HG02938 (cell line): ENCODE results near the gene SREBF2.
"Not testable (repeated sequence)": the region's sequence is repeated elsewhere in the genome, so short reads cannot be mapped to it uniquely, and the experiment has no call there.

ENCODE experiments used
- ATAC-seq: cut with Tn5 transposase; IDR thresholded peaks from one replicate; pipeline ENCODE4 v1.9.1; 2021; ENCODE audit warnings: mild to moderate bottlenecking, moderate library complexity; ENCODE audit not compliant: unreplicated experiment

The SREBF2 gene

DNA sequence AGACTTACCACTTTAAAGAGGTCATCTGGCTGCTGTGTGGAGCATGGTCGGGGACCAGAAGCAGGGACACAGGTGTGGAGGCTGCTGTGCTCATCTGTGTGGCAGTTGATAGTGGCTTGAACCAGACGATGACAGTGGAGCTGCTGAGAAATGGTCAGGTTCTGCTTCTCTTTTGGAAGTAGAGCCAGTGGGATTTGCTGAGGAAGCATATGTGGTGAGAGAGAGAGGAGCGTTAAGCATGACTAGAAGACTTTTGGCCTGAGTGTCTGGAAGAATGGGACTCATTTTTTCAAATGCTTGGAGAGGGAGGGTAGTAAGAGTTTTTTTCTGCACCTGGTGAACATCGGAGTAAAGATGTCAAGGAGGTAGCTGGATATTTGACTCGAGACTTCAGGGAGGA lies 12.5 kb upstream of the SREBF2 start:
- no peak for ATAC-seq

DNA sequence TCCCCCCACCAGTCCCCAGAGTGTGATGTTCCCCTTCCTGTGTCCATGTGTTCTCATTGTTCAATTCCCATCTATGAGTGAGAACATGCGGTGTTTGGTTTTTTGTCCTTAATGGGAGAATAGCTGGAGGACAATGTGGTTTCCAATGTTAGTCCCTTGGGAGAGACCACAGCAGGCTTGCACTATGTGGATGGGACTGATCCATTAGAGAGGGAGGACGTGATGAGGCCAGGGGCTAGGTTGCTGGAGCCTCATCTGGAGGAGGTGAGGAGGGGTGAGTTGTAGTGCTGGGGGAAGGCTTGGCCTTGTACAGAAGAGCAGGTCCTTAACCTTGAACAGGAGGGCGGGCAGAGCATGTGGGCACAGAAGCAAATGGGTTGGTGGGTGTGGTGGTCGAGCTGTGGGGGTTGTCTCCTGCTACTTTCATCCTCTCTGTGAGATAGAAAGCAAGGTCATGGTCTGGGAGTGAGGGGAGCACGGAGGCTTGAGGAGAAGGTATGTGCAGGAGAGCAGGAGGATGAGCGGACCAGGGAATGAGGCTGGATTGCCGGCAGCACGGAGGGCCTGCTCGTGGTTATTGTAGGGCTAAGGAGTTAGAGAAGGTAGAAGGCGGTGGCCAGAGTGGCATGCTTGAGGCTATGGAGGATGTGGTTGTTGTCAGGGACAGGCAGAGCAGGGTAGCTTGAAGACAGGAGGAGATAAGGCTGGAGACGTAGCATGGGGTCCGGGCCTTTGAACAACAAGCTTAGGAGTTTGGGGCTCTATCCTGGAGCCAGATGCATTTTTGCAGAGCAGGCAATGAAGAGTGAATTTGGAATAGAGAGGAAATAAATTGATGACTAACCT lies 11.2 kb upstream of the SREBF2 start:
- no peak for ATAC-seq

DNA sequence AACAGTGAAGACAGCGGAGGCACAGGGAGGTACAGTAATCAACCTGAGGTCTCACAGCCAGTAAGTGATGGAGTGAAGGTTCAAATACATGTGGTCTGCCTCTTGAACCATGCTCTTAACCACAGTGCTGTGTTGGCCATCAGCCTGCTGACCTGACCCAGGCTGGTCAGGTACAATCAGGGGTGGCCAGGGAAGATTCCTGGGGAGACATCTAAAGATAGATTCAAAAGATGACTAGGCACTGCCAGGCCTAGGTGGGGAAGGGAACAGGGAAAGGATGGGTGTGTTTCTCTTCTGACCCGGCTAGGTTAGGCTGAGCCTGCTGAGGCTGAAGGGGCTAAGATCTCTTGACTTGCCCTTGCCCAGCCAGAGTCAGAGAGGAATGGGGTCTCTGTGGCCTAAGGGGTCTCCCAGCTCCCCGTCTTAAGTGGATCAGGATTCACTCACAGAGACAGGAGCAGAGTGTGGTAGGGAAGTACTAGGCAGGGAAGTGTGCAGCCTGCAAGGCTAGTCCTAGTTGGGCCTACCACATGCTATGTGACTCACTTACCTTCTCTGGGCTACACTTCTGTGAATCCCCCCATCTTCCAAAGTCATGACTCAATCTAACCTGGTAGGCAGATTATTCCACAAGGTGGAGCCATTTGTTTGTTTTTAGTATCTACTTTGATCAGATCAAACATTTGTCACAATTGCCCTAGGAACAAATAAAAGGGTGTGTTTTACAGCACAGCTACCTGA lies 10.4 kb upstream of the SREBF2 start:
- ATAC-seq = no peak

DNA sequence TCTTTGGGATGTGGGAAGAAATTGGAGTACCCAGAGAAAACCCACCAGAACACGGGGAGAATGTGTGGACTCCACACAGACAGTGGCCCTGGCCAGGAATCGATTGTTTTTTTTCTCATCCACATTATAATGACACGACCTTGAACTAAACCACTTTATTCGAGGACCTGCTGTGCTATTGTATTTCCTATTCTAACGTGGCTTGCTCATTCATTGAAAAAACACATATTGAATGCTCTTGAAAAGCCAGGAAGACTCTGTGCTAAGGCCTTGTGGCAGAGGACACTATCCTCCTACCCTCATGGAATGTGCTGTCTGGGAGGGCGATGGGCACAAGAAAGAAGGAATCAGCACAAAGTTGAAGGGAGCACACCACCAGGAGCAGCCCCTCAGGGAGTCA lies 9.1 kb upstream of the SREBF2 start:
- ATAC-seq = no peak

DNA sequence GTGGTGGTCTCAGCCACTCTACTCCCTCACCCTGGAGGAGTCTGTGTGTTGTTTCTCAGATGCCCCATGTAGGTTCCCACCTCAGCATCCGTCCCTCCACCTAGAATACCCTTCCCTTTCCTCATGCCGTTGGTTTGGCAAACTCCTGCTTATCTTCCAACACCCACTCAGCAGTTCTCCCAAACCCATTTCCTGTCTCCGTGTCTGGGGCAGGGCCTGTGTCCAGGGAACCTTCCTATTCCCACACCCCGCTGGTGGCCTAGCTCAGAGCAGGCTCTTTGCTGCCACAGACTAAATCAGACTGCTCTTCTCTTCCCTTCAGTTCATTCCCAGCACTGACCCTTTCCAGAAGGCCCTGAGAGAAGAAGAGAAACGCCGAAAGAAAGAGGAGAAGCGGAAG lies 7.5 kb upstream of the SREBF2 start:
- no peak for ATAC-seq

DNA sequence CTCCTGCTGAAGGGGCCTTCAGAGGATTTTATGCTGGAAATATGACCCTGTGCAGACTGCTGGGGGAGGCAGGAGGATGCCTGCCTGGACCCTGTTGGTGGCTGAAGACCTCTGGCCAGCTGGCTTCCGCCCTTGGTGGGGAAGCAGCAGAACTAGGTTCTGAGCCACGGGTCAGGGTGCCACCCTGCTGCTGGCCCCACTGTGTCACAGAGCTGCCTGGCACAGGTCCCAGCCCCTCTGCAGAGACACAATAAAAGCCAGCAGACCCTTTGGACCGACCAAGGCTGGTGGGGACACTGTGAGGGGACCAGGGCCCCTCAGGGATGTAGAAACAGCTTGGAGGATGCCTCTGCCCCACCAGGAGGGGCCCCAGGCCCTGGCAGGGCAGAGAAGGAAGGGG lies 6.9 kb upstream of the SREBF2 start:
- ATAC-seq = no peak

- ATAC-seq = no peak
These were observed 6.2 kb upstream of the SREBF2 start for GRCh38 chr22:41826430-41827383.

DNA sequence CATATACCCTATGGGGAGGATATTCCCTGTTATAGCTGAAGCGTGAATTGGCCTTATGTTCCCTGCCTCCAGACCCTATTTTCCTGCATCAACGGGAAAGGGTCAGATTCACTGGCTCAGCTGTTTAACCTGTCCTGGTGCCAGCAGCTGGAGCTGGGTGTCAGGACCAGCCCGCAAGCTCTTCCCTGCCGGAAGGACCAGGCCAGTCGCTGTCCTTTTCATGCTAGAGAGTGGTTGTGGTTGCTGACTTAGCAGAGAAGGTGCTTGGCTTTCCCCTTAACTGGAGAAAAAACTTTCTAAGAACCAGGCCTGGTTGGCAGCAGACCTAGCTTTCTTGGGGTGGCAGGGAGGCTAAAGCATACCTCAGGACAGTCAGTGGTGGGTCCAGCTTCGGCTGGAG lies 5.2 kb upstream of the SREBF2 start:
- no peak for ATAC-seq

DNA sequence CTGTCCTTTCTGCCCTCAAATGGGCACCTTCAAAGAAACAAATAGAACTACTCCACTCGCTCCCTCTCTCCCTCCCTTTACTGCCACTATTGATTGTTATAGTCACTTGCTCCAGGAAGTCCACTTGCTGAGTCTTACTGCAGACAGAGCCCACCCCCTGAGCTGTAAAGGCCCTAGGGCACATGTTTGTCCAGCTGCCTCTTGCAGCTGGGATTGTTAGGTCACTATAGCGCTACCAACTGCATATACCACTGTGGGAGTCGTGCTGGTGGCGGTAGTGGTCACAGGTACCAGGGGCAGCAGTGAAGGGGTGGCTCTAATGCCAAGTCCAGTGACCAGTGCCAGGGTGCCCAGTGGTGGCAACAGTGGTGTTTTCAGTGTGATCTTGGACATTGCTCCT lies 4.4 kb upstream of the SREBF2 start:
- no peak for ATAC-seq

DNA sequence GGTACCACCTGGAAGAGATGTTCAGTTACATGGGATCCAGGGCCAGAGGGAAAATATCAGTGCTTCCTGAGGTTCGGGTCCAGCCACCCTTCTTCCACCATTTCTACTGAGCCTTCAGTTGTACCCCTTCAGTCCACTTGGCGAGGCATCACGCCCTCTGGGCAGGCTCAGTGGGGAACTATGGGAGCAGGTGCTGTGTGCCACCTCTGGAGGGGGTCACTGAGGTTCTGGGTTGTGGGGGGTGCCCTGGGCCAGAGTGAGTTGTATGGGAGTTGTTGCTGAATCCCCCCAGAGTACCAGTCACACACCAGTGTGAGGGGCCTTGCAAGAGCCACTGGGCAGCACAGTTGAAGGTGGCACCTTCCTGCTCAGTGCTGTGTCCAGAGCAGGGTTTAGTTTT lies 2.7 kb upstream of the SREBF2 start:
- ATAC-seq = no peak

DNA sequence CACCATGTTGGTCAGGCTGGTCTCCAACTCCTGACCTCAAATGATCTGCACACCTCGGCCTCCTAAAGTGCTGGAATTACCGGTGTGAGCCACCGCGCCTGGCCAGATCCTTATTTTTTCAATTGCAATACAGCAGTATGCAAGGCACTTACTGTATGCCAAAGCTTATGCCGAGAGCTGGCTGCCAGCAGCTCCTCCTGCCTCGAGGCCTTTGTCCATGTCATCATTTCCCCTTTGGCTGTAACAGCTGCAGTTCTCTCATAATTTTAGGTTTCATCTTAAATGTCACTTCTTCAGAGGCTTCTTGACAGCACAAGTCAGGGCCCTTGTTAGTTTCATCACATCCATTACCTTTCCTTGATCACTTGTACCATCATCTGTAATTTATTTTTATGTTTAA lies 1.5 kb upstream of the SREBF2 start:
- ATAC-seq = no peak

DNA sequence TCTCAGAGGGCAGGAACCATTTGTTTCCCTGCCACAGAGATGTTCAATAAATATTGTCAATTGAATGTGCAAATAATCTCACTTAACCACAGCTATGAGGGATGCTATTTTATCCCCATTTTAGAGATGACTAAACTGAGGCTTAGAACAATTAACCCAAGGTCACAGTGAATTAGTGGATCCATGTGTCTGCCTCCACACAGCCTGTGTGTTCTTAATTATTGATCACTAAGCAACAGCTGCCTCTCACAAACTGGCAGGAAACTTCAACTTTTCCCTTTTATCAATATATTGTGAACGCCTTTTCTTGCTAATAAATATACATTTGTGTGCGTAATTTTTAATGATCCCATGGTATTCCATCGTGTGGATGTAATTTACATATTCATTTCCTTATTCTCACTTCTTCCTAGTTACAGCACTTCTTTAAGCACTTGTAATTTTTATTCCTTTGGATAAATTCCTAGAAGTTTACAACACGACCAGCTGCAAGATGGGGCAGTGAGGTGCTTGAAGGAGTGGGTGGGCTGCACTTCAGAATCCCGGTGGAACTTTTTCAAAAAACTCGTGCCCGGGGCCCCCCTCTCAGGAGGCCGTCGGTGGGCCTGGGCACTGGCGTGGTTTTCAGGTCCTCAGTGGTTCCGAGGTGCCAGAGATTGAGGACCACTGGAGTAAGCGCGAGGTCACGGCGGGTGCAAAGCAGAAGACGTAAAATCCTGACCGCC lies 915 bp upstream of the SREBF2 start:
- peak; percentile 2 for ATAC-seq

- peak; percentile 23 for ATAC-seq
These were observed 582 bp downstream of the SREBF2 start for GRCh38 chr22:41833369-41834004.

- ATAC-seq = no peak
These were observed 1.4 kb downstream of the SREBF2 start for GRCh38 chr22:41834005-41834944.

DNA sequence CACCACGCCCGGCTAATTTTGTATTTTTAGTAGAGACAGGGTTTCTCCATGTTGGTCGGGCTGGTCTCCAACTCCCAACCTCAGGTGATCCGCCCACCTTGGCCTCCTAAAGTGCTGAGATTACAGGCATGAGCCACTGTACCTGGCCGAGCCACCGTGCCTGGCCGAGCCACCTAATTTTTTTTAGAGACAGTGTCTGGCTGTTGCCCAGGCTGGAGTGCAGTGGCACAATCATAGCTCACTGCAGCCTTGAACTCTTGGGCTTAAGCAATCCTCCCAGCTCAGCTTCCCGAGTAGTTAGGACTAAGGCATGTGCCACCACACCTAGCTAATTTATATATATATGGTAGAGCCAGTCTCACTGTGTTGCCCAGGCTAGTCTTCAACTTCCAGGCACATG lies 2.6 kb downstream of the SREBF2 start:
- ATAC-seq = not testable (repeated sequence)

DNA sequence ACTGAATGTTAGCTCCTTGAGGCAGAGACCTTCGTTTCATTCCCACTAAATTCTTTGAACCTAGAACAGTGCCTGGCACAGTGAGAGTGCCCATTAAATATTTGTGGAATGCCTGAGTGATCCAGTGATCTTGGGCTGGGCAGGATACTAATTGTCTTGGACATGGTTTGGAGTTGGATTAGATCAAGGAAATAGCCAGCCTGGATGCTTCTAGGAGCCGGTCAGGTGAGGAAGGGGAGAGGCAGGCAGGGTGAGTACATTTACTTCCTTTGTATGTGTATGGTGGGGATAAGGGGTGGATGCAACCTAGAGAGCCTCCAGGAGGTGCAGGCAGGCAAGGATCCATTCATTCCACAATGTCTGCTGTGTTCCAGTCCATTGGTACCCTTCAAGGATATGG lies 3.6 kb downstream of the SREBF2 start:
- no peak for ATAC-seq

- no peak for ATAC-seq
These were observed 6.1 kb downstream of the SREBF2 start for GRCh38 chr22:41838842-41839618.

GRCh38 chr22:41840216-41840615 lies 7.3 kb downstream of the SREBF2 start:
- no peak for ATAC-seq
